Mucosa of gallbladder (tissue), 1 donor: ENCODE measurements around the gene TULP1. TPM values are rescaled to one million over a fixed set of nuclear protein-coding genes. Genes with fewer than 3 reads are reported as not detected.
"Not testable (repeated sequence)": the region's sequence is repeated elsewhere in the genome, so short reads cannot be mapped to it uniquely, and the experiment has no call there.

Experiments
- DNase-seq: peaks from one replicate; pipeline ENCODE4 v3.0.0-alpha.2; 2020; ENCODE audit warnings: low spot score
- total RNA-seq: library from RNA; stranded (reverse); gene quantifications from one replicate; pipeline ENCODE4 v1.2.1, GENCODE V29; 2021
- donor health status: DM: no; HTN: no; CAD: no.

TULP1 gene
- total RNA-seq = not detected

- DNase-seq = no peak
Measured at GRCh38 chr6:35512740-35513139, at the start of gene TULP1. Gene TULP1, minus strand, starts transcription at chr6:35512896. Its CDS starts 38 bp downstream, at chr6:35512858.

GRCh38 chr6:35562060-35562459, 49.4 kb upstream of the TULP1 start:
- DNase-seq = no peak

GRCh38 chr6:35561113-35561512, 48.4 kb upstream of the TULP1 start:
- DNase-seq = no peak

GRCh38 chr6:35558571-35558970, 45.9 kb upstream of the TULP1 start:
- no peak for DNase-seq

- DNase-seq = peak; percentile 16
Measured at GRCh38 chr6:35557239-35557638, 44.5 kb upstream of the TULP1 start.

- DNase-seq = no peak
Measured at GRCh38 chr6:35554811-35555210, 42.1 kb upstream of the TULP1 start.

- no peak for DNase-seq
Measured at GRCh38 chr6:35553315-35553714, 40.6 kb upstream of the TULP1 start.

- peak; percentile 48 for DNase-seq
Measured at GRCh38 chr6:35552285-35552917, 39.7 kb upstream of the TULP1 start.

- no peak for DNase-seq
Measured at GRCh38 chr6:35550437-35550836, 37.7 kb upstream of the TULP1 start.

GRCh38 chr6:35547676-35548075, 35.0 kb upstream of the TULP1 start:
- DNase-seq = no peak

GRCh38 chr6:35544769-35545361, 32.2 kb upstream of the TULP1 start:
- no peak for DNase-seq

- DNase-seq = no peak
Measured at GRCh38 chr6:35543459-35544193, 30.9 kb upstream of the TULP1 start.

GRCh38 chr6:35541836-35542235, 29.1 kb upstream of the TULP1 start:
- no peak for DNase-seq

- DNase-seq = no peak
Measured at GRCh38 chr6:35539223-35539622, 26.5 kb upstream of the TULP1 start.

GRCh38 chr6:35535847-35536246, 23.2 kb upstream of the TULP1 start:
- DNase-seq = not testable (repeated sequence)

- no peak for DNase-seq
Measured at GRCh38 chr6:35534407-35535170, 21.9 kb upstream of the TULP1 start.

GRCh38 chr6:35533981-35534380, 21.3 kb upstream of the TULP1 start:
- no peak for DNase-seq

GRCh38 chr6:35532126-35532525, 19.4 kb upstream of the TULP1 start:
- no peak for DNase-seq

GRCh38 chr6:35524380-35525020, 11.8 kb upstream of the TULP1 start:
- DNase-seq = no peak

GRCh38 chr6:35522660-35523658, 10.3 kb upstream of the TULP1 start:
- DNase-seq = peak; percentile 60

- no peak for DNase-seq
Measured at GRCh38 chr6:35522151-35522550, 9.5 kb upstream of the TULP1 start.
